GM19395 (cell line): ENCODE data around the gene TMEM100.

Experiments used
- ATAC-seq: cut with Tn5 transposase; IDR thresholded peaks from one replicate; pipeline ENCODE4 v1.9.1; 2021; ENCODE audit warnings: mild to moderate bottlenecking, moderate library complexity; ENCODE audit not compliant: unreplicated experiment

Gene TMEM100

GRCh38 chr17:55722742-55723487 lies at the start of gene TMEM100:
Gene TMEM100 (minus strand): TSS chr17:55722864. CDS start chr17:55721070, 1,794 bp downstream.
- no peak for ATAC-seq

GRCh38 chr17:55772086-55772485 lies 49.4 kb upstream of the TMEM100 start:
- no peak for ATAC-seq

GRCh38 chr17:55770196-55770870 lies 47.7 kb upstream of the TMEM100 start:
- no peak for ATAC-seq

GRCh38 chr17:55769625-55770000 lies 46.9 kb upstream of the TMEM100 start:
- ATAC-seq = no peak

- no peak for ATAC-seq
Measured at GRCh38 chr17:55768936-55769624, 46.4 kb upstream of the TMEM100 start.

- no peak for ATAC-seq
Measured at GRCh38 chr17:55765472-55765871, 42.8 kb upstream of the TMEM100 start.

- no peak for ATAC-seq
Measured at GRCh38 chr17:55764610-55765009, 41.9 kb upstream of the TMEM100 start.

- no peak for ATAC-seq
Measured at GRCh38 chr17:55763856-55764255, 41.2 kb upstream of the TMEM100 start.

GRCh38 chr17:55762086-55762858 lies 39.6 kb upstream of the TMEM100 start:
- ATAC-seq = no peak

- no peak for ATAC-seq
Measured at GRCh38 chr17:55760643-55761355, 38.1 kb upstream of the TMEM100 start.

GRCh38 chr17:55758171-55758570 lies 35.5 kb upstream of the TMEM100 start:
- no peak for ATAC-seq

GRCh38 chr17:55757659-55758058 lies 35.0 kb upstream of the TMEM100 start:
- ATAC-seq = peak; percentile 56

GRCh38 chr17:55756689-55757088 lies 34.0 kb upstream of the TMEM100 start:
- ATAC-seq = no peak

GRCh38 chr17:55751720-55752250 lies 29.1 kb upstream of the TMEM100 start:
- no peak for ATAC-seq

GRCh38 chr17:55750750-55751657 lies 28.3 kb upstream of the TMEM100 start, which contains the start of gene PCTP:
Gene PCTP (plus strand): TSS chr17:55751051. CDS start chr17:55751104, 53 bp downstream.
- peak; percentile 98 for ATAC-seq

GRCh38 chr17:55749985-55750384 lies 27.3 kb upstream of the TMEM100 start:
- ATAC-seq = no peak

- ATAC-seq = no peak
Measured at GRCh38 chr17:55748841-55749240, 26.2 kb upstream of the TMEM100 start.

GRCh38 chr17:55747209-55747608 lies 24.5 kb upstream of the TMEM100 start:
- no peak for ATAC-seq

- no peak for ATAC-seq
Measured at GRCh38 chr17:55746466-55746865, 23.8 kb upstream of the TMEM100 start.
